Activated naive CD4-positive, alpha-beta T cell treated with anti-CD3 and anti-CD28 coated beads for 36 hours (primary cell): ENCODE measurements around the gene PYDC1. TPM values are rescaled to one million over a fixed set of nuclear protein-coding genes. Genes with fewer than 3 reads are reported as not detected.

Experiments
- CTCF ChIA-PET: fragments of 350-600 bp; sonication (Branson Sonifier 250); formaldehyde crosslinking; loops from one replicate; lab custom pipeline; 2021; ENCODE audit warnings: antibody characterized with exemption; lab: Charles Lee
- DNase-seq: peaks from one replicate; pipeline ENCODE4 v3.0.0-alpha.2; 2020
- H3K27ac Mint-ChIP-seq: one replicate; pipeline ENCODE4 v1.8.0; 2021; ENCODE audit warnings: mild to moderate bottlenecking, mixed read lengths
- H3K27me3 Mint-ChIP-seq: one replicate; pipeline ENCODE4 v1.8.0; 2021; ENCODE audit warnings: low read depth, mixed read lengths
- H3K36me3 Mint-ChIP-seq: one replicate; pipeline ENCODE4 v1.8.0; 2021; ENCODE audit warnings: low read depth, mixed read lengths
- H3K4me1 Mint-ChIP-seq: one replicate; pipeline ENCODE4 v1.8.0; 2021; ENCODE audit warnings: low read depth, mixed read lengths
- H3K4me3 Mint-ChIP-seq: one replicate; pipeline ENCODE4 v1.8.0; 2021; ENCODE audit warnings: mild to moderate bottlenecking, moderate library complexity, mixed read lengths
- H3K9me3 Mint-ChIP-seq: one replicate; pipeline ENCODE4 v1.8.0; 2021; ENCODE audit warnings: mixed read lengths
- intact Hi-C: fragments of 100-400 bp; cut with micrococcal nuclease; formaldehyde crosslinking; loops from one replicate; pipeline ENCODE4 v1.15.1; 2023
- total RNA-seq, 2 experiments: library from RNA; stranded (reverse); gene quantifications; one replicate each; pipeline ENCODE4 v1.2.3, GENCODE V29; 2021

The PYDC1 gene
- not detected for total RNA-seq

GRCh38 chr16:31216422-31217135, at the start of gene PYDC1:
Gene PYDC1, minus strand, starts transcription at chr16:31217135. Its CDS starts 107 bp downstream, at chr16:31217028.
- intact Hi-C loops = no loop called here
- H3K9me3 Mint-ChIP-seq = no peaks in the 10 kb centered on the region
- H3K36me3 Mint-ChIP-seq = no peaks in the 10 kb centered on the region
- peaks cover 51% of the 10 kb centered on the region for H3K27me3 Mint-ChIP-seq
- DNase-seq = peak; percentile 18
- peaks cover 21% of the 10 kb centered on the region for H3K4me1 Mint-ChIP-seq
- no peak within 1 kb of the TSS for H3K27ac Mint-ChIP-seq
- H3K4me3 Mint-ChIP-seq = peak within 1 kb of the TSS; percentile 61
- CTCF ChIA-PET = interaction anchor here (0.6 to 1.0 kb wide), 2 partner anchors 33 to 73 kb away, joined by 3 read pairs; no protein-coding TSS in a partner anchor

- DNase-seq = peak; percentile 92
- H3K4me3 Mint-ChIP-seq = no peak overlapping the region
- H3K27ac Mint-ChIP-seq = peak overlapping the region; percentile 79
- CTCF ChIA-PET = interaction anchor here (0.6 to 0.9 kb wide), 4 partner anchors 56 to 460 kb away, joined by 3 read pairs; no protein-coding TSS in a partner anchor
- peaks cover under 1% of the 10 kb centered on the region for H3K27me3 Mint-ChIP-seq
- no peaks in the 10 kb centered on the region for H3K36me3 Mint-ChIP-seq
- no peaks in the 10 kb centered on the region for H3K9me3 Mint-ChIP-seq
- H3K4me1 Mint-ChIP-seq = peaks cover 31% of the 10 kb centered on the region
- intact Hi-C loops = loop anchor here (1.0 to 10.0 kb wide), 8 partner anchors 17 to 602 kb away; partner anchors contain the start of gene ZNF843
Measured at GRCh38 chr16:31265329-31266245, 48.7 kb upstream of the PYDC1 start.

GRCh38 chr16:31262084-31262483, 45.1 kb upstream of the PYDC1 start:
- no peak overlapping the region for H3K27ac Mint-ChIP-seq
- DNase-seq = no peak
- no peaks in the 10 kb centered on the region for H3K36me3 Mint-ChIP-seq
- H3K27me3 Mint-ChIP-seq = peaks cover 4% of the 10 kb centered on the region
- CTCF ChIA-PET = no interaction called here
- intact Hi-C loops = loop anchor here (10.0 kb wide), 1 partner anchor 183 kb away; the partner anchor contains the start of gene ZNF843
- H3K4me3 Mint-ChIP-seq = no peak overlapping the region
- peaks cover 24% of the 10 kb centered on the region for H3K4me1 Mint-ChIP-seq
- H3K9me3 Mint-ChIP-seq = no peaks in the 10 kb centered on the region

- H3K4me1 Mint-ChIP-seq = peaks cover 12% of the 10 kb centered on the region
- no peak overlapping the region for H3K27ac Mint-ChIP-seq
- CTCF ChIA-PET = no interaction called here
- H3K27me3 Mint-ChIP-seq = peaks cover 4% of the 10 kb centered on the region
- no peak overlapping the region for H3K4me3 Mint-ChIP-seq
- no peaks in the 10 kb centered on the region for H3K9me3 Mint-ChIP-seq
- DNase-seq = no peak
- intact Hi-C loops = loop anchor here (10.0 kb wide), 1 partner anchor 184 kb away; the partner anchor contains the start of gene ZNF843
- no peaks in the 10 kb centered on the region for H3K36me3 Mint-ChIP-seq
Measured at GRCh38 chr16:31260136-31260931, 43.4 kb upstream of the PYDC1 start.

- no peak for DNase-seq
- Mint-ChIP-seq H3K4me3 (no peak overlapping the region), H3K27ac (no peak overlapping the region), H3K27me3 (peaks cover 4% of the 10 kb centered on the region), H3K9me3 (no peaks in the 10 kb centered on the region), H3K36me3 (no peaks in the 10 kb centered on the region), H3K4me1 (peaks cover 16% of the 10 kb centered on the region)
- intact Hi-C loops = no loop called here
- CTCF ChIA-PET = interaction anchor here (0.6 to 1.8 kb wide), 4 partner anchors 10 to 125 kb away, joined by 3 to 4 read pairs (median 3); no protein-coding TSS in a partner anchor
Measured at GRCh38 chr16:31258366-31258765, 41.4 kb upstream of the PYDC1 start.

- Mint-ChIP-seq H3K4me1 (peaks cover 20% of the 10 kb centered on the region), H3K4me3 (no peak overlapping the region), H3K36me3 (no peaks in the 10 kb centered on the region), H3K27ac (no peak overlapping the region), H3K27me3 (peaks cover 4% of the 10 kb centered on the region), H3K9me3 (no peaks in the 10 kb centered on the region)
- no peak for DNase-seq
- CTCF ChIA-PET = no interaction called here
- intact Hi-C loops = no loop called here
Measured at GRCh38 chr16:31256466-31256865, 39.5 kb upstream of the PYDC1 start.

GRCh38 chr16:31253642-31254045, 36.7 kb upstream of the PYDC1 start:
- Mint-ChIP-seq H3K27ac (peak overlapping the region; percentile 20), H3K4me1 (peaks cover 26% of the 10 kb centered on the region), H3K36me3 (no peaks in the 10 kb centered on the region), H3K4me3 (no peak overlapping the region), H3K9me3 (no peaks in the 10 kb centered on the region), H3K27me3 (no peaks in the 10 kb centered on the region)
- intact Hi-C loops = no loop called here
- peak; percentile 73 for DNase-seq
- CTCF ChIA-PET = interaction anchor here (0.6 kb wide), 1 partner anchor 32 kb away, joined by 3 read pairs; no protein-coding TSS in a partner anchor

GRCh38 chr16:31251435-31251834, 34.5 kb upstream of the PYDC1 start:
- intact Hi-C loops = no loop called here
- CTCF ChIA-PET = no interaction called here
- Mint-ChIP-seq H3K36me3 (no peaks in the 10 kb centered on the region), H3K4me3 (no peak overlapping the region), H3K9me3 (no peaks in the 10 kb centered on the region), H3K27me3 (no peaks in the 10 kb centered on the region), H3K27ac (no peak overlapping the region), H3K4me1 (peaks cover 26% of the 10 kb centered on the region)
- DNase-seq = no peak

- intact Hi-C loops = no loop called here
- Mint-ChIP-seq H3K9me3 (no peaks in the 10 kb centered on the region), H3K27ac (no peak overlapping the region), H3K4me3 (no peak overlapping the region), H3K36me3 (no peaks in the 10 kb centered on the region), H3K27me3 (no peaks in the 10 kb centered on the region), H3K4me1 (peaks cover 26% of the 10 kb centered on the region)
- CTCF ChIA-PET = no interaction called here
- DNase-seq = no peak
Measured at GRCh38 chr16:31250782-31251384, 33.9 kb upstream of the PYDC1 start.

- CTCF ChIA-PET = interaction anchor here (1.2 kb wide), 1 partner anchor 10 kb away, joined by 3 read pairs; no protein-coding TSS in a partner anchor
- Mint-ChIP-seq H3K4me3 (no peak overlapping the region), H3K27ac (no peak overlapping the region)
Measured at GRCh38 chr16:31248344-31248743, 31.4 kb upstream of the PYDC1 start.

GRCh38 chr16:31246296-31246695, 29.4 kb upstream of the PYDC1 start:
- Mint-ChIP-seq H3K36me3 (no peaks in the 10 kb centered on the region), H3K27ac (no peak overlapping the region), H3K9me3 (no peaks in the 10 kb centered on the region), H3K4me3 (no peak overlapping the region), H3K4me1 (peaks cover 11% of the 10 kb centered on the region), H3K27me3 (no peaks in the 10 kb centered on the region)
- CTCF ChIA-PET = interaction anchor here (1.1 kb wide), 1 partner anchor 137 kb away, joined by 3 read pairs; no protein-coding TSS in a partner anchor
- intact Hi-C loops = no loop called here
- DNase-seq = no peak

More at GRCh38 chr16:31248344-31248743, 31.4 kb upstream of the PYDC1 start:
- Mint-ChIP-seq H3K27me3 (no peaks in the 10 kb centered on the region), H3K4me1 (peaks cover 18% of the 10 kb centered on the region), H3K36me3 (no peaks in the 10 kb centered on the region), H3K9me3 (no peaks in the 10 kb centered on the region)
- no peak for DNase-seq
- intact Hi-C loops = loop anchor here (2.0 kb wide), 1 partner anchor 16 kb away; no protein-coding TSS in a partner anchor
